GM18858 (cell line): ENCODE data around the gene HIRIP3.
A peak's percentile ranks its signal among the peaks of the same experiment; 100 is the strongest.

Experiments used
- ATAC-seq: cut with Tn5 transposase; IDR thresholded peaks from one replicate; pipeline ENCODE4 v1.9.1; 2021; ENCODE audit not compliant: unreplicated experiment

HIRIP3 gene

DNA sequence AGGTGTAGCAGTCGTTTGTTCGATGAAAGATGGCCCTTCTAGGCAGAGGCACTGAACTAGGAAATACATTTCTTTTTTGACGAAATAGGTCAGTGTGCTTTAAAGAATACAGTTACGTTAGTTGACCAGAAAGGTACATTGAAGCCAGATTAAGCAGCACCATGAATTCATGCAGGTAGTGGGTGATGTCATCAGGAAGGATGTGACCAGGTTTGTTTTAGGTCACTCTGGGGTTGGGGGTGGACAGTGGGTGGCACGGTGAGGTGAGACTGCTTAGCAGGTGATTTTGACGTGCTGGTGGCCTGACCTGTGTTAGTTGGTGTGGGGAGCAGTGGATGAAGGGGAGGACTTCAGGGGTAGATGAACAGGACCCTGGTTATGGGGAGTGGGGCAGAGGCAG is 4.2 kb upstream of the HIRIP3 start:
- no peak for ATAC-seq

DNA sequence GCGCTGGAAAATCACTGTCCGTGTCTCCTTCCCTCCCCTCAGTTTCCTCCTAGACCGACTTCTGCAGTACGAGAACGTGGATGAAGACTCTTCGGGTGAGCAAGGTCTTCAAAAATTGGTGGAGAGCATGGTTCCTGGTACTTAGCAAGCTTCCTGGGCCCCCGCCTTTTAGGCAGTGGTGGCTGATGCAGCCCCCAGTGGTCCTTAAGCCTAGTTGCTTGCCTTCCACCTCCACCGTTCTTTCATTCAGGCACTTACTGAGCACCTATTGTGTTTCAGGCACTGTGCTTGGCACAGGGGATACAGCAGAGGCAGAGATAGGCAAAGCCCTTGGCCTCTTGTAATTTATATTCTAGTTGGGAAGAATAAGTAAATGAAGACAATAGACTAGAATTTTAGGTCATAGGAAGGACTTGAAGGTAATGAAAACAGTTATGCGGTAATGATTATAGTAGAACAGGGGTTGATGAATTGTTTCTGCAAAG is 1.4 kb upstream of the HIRIP3 start:
- ATAC-seq: no peak

GRCh38 chr16:29995911-29996765 is 721 bp upstream of the HIRIP3 start, which contains the start of gene INO80E:
Gene INO80E, plus strand, starts transcription at chr16:29996241. Its CDS starts 70 bp downstream, at chr16:29996311.
- peak; percentile 77 for ATAC-seq

- ATAC-seq: peak; percentile 16
Observed at GRCh38 chr16:29994600-29995323, 655 bp downstream of the HIRIP3 start.

DNA sequence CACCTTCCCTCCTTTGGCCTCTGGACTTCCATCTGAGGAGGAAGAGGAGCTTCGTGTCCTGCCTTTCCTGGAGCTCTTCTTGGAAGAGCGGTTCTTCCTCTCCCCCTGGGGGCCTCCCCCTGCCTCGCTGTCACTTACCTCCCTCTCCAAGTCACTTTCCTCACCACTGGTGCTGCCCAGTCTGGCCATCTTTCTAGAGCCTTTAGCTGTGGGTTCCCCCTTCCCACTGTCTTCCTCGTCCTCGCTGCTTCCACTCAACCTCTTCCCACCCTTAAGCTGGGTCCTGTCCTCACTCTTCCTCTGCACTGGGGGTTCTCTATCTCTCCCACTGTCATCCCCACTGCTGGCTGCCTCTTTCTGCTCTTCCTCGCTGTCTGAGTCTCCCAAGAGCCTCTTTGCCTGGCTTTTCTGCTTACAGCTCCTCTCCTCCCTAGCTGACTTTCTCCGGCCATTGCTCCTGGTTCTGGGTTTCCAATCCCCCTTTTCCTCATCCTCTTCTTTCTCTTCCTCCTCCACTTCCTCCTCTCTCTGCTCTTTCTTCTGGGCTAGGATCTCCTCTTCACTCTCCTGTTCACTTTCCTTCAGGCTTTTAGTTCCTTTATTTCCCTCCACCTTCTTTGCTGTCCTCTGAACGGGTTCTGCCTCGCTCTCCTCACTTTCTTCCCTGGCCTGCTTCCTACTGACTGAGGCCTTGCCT is 1.4 kb downstream of the HIRIP3 start:
- ATAC-seq: no peak

- ATAC-seq: no peak
Observed at GRCh38 chr16:29993191-29993902, 2.1 kb downstream of the HIRIP3 start.

DNA sequence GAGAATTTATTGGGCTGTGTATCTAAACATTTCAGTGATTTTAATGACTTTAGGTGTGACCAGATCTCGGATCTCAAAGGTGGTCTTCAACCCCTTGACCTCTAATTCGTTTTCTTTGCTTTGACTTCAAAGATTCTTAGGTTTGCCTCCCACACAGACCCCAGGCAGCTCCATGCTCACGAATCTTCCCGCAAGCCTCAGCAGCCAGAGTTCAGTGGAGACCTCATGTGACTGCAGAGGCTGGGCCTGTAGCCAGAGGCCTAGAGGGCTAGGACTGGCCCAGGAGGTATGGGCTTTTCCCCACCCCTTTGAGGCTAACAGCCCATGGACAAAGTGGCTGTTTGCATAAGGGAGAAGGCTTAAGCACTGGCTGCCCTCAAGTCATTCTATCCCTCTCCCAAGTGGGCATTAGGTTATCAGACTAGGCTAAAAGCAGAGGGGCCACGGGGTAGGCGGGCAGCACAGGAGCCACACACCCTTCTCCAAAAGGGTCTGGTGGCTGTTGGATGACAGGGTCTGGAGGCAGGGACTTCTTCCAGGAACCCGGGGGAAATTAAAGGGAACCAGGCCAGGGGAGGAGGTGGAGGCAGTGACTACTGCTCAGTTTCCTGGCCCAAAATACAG is 3.0 kb downstream of the HIRIP3 start:
- ATAC-seq: no peak

GRCh38 chr16:29991571-29991904 is 3.9 kb downstream of the HIRIP3 start:
- ATAC-seq: no peak

- no peak for ATAC-seq
Observed at GRCh38 chr16:29990883-29991570, 4.4 kb downstream of the HIRIP3 start.

- ATAC-seq: no peak
Observed at GRCh38 chr16:29990034-29990433, 5.4 kb downstream of the HIRIP3 start.

- ATAC-seq: no peak
Observed at GRCh38 chr16:29989111-29989858, 6.1 kb downstream of the HIRIP3 start.

DNA sequence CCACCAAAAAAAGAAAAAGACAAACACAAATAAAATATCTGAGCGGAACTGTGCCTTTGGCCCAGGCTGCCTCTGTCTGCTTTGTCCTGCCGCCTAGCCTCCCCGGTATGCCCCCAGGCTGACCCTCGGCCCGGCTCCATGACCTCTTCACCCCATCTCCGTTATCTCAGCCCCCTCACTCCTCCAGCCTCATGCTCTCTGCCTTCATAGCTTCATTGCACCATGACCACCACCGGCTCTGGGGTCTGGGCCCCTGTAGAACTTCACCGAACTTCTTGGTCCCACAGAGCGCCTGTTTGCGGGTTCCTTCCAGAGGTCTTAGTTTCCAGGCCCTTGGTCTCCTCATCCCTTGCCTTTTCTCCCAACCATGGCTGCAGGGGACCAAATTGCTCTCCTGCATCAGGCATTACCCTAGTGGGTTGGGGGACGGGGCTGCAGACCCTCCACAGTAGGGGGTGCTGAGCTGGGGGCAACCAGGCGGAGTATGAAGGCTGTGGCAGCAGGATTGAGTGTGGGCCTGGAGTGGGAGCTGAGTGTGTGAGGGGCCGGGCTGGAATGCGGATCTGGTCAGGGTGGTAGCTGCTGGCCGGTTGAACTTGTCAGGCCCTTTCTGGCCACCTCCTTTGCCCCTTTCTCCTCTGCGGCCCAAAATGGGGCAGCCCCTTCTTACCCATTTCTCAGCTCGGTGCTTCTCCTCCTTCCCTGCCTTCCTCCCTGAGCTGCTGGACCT is 6.9 kb downstream of the HIRIP3 start:
- ATAC-seq: no peak

DNA sequence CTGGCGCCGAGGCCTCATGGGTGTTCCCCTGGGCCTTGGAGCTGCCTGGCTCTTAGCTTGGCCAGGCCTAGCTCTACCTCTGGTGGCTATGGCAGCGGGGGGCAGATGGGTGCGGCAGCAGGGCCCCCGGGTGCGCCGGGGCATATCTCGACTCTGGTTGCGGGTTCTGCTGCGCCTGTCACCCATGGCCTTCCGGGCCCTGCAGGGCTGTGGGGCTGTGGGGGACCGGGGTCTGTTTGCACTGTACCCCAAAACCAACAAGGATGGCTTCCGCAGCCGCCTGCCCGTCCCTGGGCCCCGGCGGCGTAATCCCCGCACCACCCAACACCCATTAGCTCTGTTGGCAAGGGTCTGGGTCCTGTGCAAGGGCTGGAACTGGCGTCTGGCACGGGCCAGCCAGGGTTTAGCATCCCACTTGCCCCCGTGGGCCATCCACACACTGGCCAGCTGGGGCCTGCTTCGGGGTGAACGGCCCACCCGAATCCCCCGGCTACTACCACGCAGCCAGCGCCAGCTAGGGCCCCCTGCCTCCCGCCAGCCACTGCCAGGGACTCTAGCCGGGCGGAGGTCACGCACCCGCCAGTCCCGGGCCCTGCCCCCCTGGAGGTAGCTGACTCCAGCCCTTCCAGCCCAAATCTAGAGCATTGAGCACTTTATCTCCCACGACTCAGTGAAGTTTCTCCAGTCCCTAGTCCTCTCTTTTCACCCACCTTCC is 7.9 kb downstream of the HIRIP3 start:
- no peak for ATAC-seq

DNA sequence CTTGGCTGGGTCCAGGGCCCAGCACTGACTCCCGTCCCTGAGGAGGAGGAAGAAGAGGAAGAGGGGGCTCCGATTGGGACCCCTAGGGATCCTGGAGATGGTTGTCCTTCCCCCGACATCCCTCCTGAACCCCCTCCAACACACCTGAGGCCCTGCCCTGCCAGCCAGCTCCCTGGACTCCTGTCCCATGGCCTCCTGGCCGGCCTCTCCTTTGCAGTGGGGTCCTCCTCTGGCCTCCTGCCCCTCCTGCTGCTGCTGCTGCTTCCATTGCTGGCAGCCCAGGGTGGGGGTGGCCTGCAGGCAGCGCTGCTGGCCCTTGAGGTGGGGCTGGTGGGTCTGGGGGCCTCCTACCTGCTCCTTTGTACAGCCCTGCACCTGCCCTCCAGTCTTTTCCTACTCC is 8.5 kb downstream of the HIRIP3 start:
- ATAC-seq: no peak

GRCh38 chr16:29986231-29986630 is 9.2 kb downstream of the HIRIP3 start:
- no peak for ATAC-seq

DNA sequence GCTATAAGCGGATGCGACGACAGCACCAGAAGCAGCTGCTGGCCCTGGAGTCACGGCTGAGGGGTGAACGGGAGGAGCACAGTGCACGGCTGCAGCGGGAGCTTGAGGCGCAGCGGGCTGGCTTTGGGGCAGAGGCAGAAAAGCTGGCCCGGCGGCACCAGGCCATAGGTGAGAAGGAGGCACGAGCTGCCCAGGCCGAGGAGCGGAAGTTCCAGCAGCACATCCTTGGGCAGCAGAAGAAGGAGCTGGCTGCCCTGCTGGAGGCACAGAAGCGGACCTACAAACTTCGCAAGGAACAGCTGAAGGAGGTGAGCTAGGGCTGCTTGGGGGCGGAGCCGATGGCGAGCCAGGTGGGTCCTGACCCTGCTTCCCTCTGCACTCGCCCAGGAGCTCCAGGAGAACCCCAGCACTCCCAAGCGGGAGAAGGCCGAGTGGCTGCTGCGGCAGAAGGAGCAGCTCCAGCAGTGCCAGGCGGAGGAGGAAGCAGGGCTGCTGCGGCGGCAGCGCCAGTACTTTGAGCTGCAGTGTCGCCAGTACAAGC is 10.1 kb downstream of the HIRIP3 start:
- no peak for ATAC-seq

- no peak for ATAC-seq
Observed at GRCh38 chr16:29984764-29985147, 10.7 kb downstream of the HIRIP3 start.
